Psoas muscle (tissue), 8 donors: ENCODE measurements around the gene PTPRK. TPM values are rescaled to one million over a fixed set of nuclear protein-coding genes. Genes with fewer than 3 reads are reported as not detected.

Source experiments
- ATAC-seq, 4 donors: fragments of 200-7000 bp; cut with Tn5 transposase; one replicate each; pipeline ENCODE4 v1.9.1; 2020; ENCODE audit warnings: moderate library complexity in 3 of 4, mild to moderate bottlenecking in 2 of 4
- DNase-seq, 2 donors: peaks; one replicate each; pipeline ENCODE4 v3.0.0-alpha.2; 2020
- H3K27ac ChIP-seq: fragments of 200-600 bp; one replicate; pipeline ENCODE4 v1.8.0; 2022
- H3K27me3 ChIP-seq, 3 donors: fragments of 200-600 bp in 1 of 3; one replicate each; pipeline versions ENCODE4 v1.6.1 to v1.8.0; 2013 to 2022; ENCODE audit warnings: low read length in 2 of 3, mild to moderate bottlenecking in 2 of 3, moderate library complexity in 1 of 3; ENCODE audit not compliant: insufficient read depth in 3 of 3
- H3K36me3 ChIP-seq, 2 donors: fragments of 200-600 bp in 1 of 2; one replicate each; pipeline versions ENCODE4 v1.6.1 to v1.8.0; 2013 to 2022; ENCODE audit warnings: low read depth in 1 of 2, mild to moderate bottlenecking in 1 of 2, moderate library complexity in 1 of 2; ENCODE audit not compliant: insufficient read depth in 1 of 2
- H3K4me1 ChIP-seq: fragments of 200-600 bp; one replicate; pipeline ENCODE4 v1.8.0; 2022
- H3K4me3 ChIP-seq: fragments of 200-600 bp; one replicate; pipeline ENCODE4 v1.8.0; 2022; ENCODE audit warnings: mild to moderate bottlenecking
- H3K9me3 ChIP-seq: fragments of 200-600 bp; one replicate; pipeline ENCODE4 v1.8.0; 2022
- CTCF ChIP-seq: fragments of 200-600 bp; IDR thresholded peaks from one replicate; pipeline ENCODE4 v1.8.0; 2022; ENCODE audit warnings: antibody characterized with exemption
- WGBS, 3 donors: extraction: QIAGEN DNeasy Blood & Tissue Kit; methylation state at CpG; one replicate each; pipeline versions ENCODE4 v1.1.6 to v1.1.7; 2013; 5-methylcytosine and 5-hydroxymethylcytosine counted together
- intact Hi-C, 2 donors: fragments of 100-400 bp; cut with DNase I; formaldehyde crosslinking; loops; one replicate each; pipeline versions ENCODE4 v1.11.0 to v1.14.2; 2022
- polyA plus RNA-seq, 3 donors: library from polyadenylated mRNA; stranded (reverse); fragments of 200-250 nt; gene quantifications; one replicate each; pipeline ENCODE4 v1.2.3, GENCODE V29; 2013
- total RNA-seq, 4 donors: library from RNA; stranded (reverse); fragmentation: NEBNext Ultra II Directional in 2 of 4; extraction: Animal tissue kit (Norgen Biotek cat#: 25700) in 2 of 4; gene quantifications; one replicate each; pipeline versions ENCODE4 v1.2.1 to v1.2.4, GENCODE V29; 2021 to 2023
- donor health status: healthy with polysubstance abuse.
- donor health status: DM: no; HTN: no; CAD: no; lungs with moderate emphysema.
- donor health status: Bipolar disorder and iron deficiency.
- donor health status: healthy.
- donor health status: DM: yes; HTN: yes; CAD: no.
- donor health status: DM: no; HTN: no; CAD: no.
- donor health status: DM: no; HTN: no; CAD: no.
- donor health status: DM: yes; HTN: yes; CAD: no.

PTPRK gene
- total and polyA plus RNA-seq, 7 donors = 3.2 to 10.6 (median 9.1) TPM

- Histone ChIP-seq H3K27ac (no peak overlapping the region), H3K4me1 (no peaks in the 10 kb centered on the region), H3K9me3 (no peaks in the 10 kb centered on the region), H3K27me3 (no peaks in the 10 kb centered on the region), H3K4me3 (no peak overlapping the region), H3K36me3 (no peaks in the 10 kb centered on the region)
- WGBS, 3 donors = 90 to 97% (median 93%) methylated on average over 3 of the region's 3 CpGs
- intact Hi-C loops = no loop called here
- ATAC-seq (peak in 3 of 4 donors; percentile 46 to 74 (median 51)), DNase-seq (no peak)
- TF ChIP-seq CTCF = peak; percentile 36
Observed at GRCh38 chr6:128327890-128328289, 192.5 kb downstream of the PTPRK start.

GRCh38 chr6:128323011-128323410, 197.4 kb downstream of the PTPRK start:
- intact Hi-C loops = loop anchor here in 1 of 2 donors (5.0 kb wide), 2 partner anchors 516 to 1789 kb away; no protein-coding TSS in a partner anchor
- Histone ChIP-seq H3K36me3 (no peaks in the 10 kb centered on the region), H3K4me1 (no peaks in the 10 kb centered on the region), H3K9me3 (no peaks in the 10 kb centered on the region), H3K27me3 (no peaks in the 10 kb centered on the region), H3K27ac (no peak overlapping the region), H3K4me3 (no peak overlapping the region)
- WGBS, 3 donors = 76 to 94% (median 89%) methylated on average over 1 of the region's 1 CpG
- no peak for TF ChIP-seq CTCF
- ATAC-seq (no peak), DNase-seq (no peak)

GRCh38 chr6:128319946-128320345, 200.5 kb downstream of the PTPRK start:
- Histone ChIP-seq H3K27ac (no peak overlapping the region), H3K36me3 (no peaks in the 10 kb centered on the region), H3K4me1 (no peaks in the 10 kb centered on the region), H3K27me3 (no peaks in the 10 kb centered on the region), H3K9me3 (no peaks in the 10 kb centered on the region), H3K4me3 (no peak overlapping the region)
- intact Hi-C loops = loop anchor here in 1 of 2 donors (5.0 kb wide), 2 partner anchors 513 to 1792 kb away; no protein-coding TSS in a partner anchor
- TF ChIP-seq CTCF = no peak
- no peak for ATAC-seq
- DNase-seq = no peak
- WGBS, 3 donors = 64 to 89% (median 87%) methylated on average over 1 of the region's 1 CpG

- peaks cover 4% of the 10 kb centered on the region for H3K4me1 ChIP-seq
- TF ChIP-seq CTCF = no peak
- WGBS, 3 donors = 89 to 92% (median 90%) methylated on average over 3 of the region's 3 CpGs
- ATAC-seq (no peak), DNase-seq (no peak)
- H3K9me3 ChIP-seq = no peaks in the 10 kb centered on the region
- H3K36me3 ChIP-seq = no peaks in the 10 kb centered on the region
- no peak overlapping the region for H3K27ac ChIP-seq
- no peaks in the 10 kb centered on the region for H3K27me3 ChIP-seq
- intact Hi-C loops = no loop called here
- no peak overlapping the region for H3K4me3 ChIP-seq
Observed at GRCh38 chr6:128319157-128319556, 201.2 kb downstream of the PTPRK start.

- no peak overlapping the region for H3K4me3 ChIP-seq
- WGBS, 3 donors = 95 to 98% (median 98%) methylated on average over 8 of the region's 8 CpGs
- DNase-seq (no peak), ATAC-seq (no peak)
- no peaks in the 10 kb centered on the region for H3K36me3 ChIP-seq
- H3K4me1 ChIP-seq = peaks cover 4% of the 10 kb centered on the region
- no peaks in the 10 kb centered on the region for H3K9me3 ChIP-seq
- no peak overlapping the region for H3K27ac ChIP-seq
- no peaks in the 10 kb centered on the region for H3K27me3 ChIP-seq
- no peak for TF ChIP-seq CTCF
- intact Hi-C loops = no loop called here
Observed at GRCh38 chr6:128316258-128316929, 204.0 kb downstream of the PTPRK start.
